Fibroblast of upper back skin (primary cell): ENCODE data around the gene TBC1D4.

ENCODE experiments used
- DNase-seq: peaks from one replicate; pipeline ENCODE4 v3.0.0-alpha.2; 2013

TBC1D4 gene

GRCh38 chr13:75383064-75383715 is 98.8 kb downstream of the TBC1D4 start:
- DNase-seq: no peak

GRCh38 chr13:75378301-75378700 is 103.7 kb downstream of the TBC1D4 start:
- DNase-seq: no peak

- no peak for DNase-seq
Observed at GRCh38 chr13:75376792-75377402, 105.1 kb downstream of the TBC1D4 start.

GRCh38 chr13:75375329-75375728 is 106.6 kb downstream of the TBC1D4 start:
- DNase-seq: no peak

GRCh38 chr13:75373988-75374387 is 108.0 kb downstream of the TBC1D4 start:
- no peak for DNase-seq

- no peak for DNase-seq
Observed at GRCh38 chr13:75372923-75373841, 108.8 kb downstream of the TBC1D4 start.

GRCh38 chr13:75372517-75372916 is 109.5 kb downstream of the TBC1D4 start:
- peak; percentile 56 for DNase-seq

GRCh38 chr13:75371203-75371602 is 110.8 kb downstream of the TBC1D4 start:
- DNase-seq: no peak

- no peak for DNase-seq
Observed at GRCh38 chr13:75370774-75371173, 111.2 kb downstream of the TBC1D4 start.

- no peak for DNase-seq
Observed at GRCh38 chr13:75369981-75370380, 112.0 kb downstream of the TBC1D4 start.

GRCh38 chr13:75368167-75368566 is 113.8 kb downstream of the TBC1D4 start:
- peak; percentile 90 for DNase-seq

- no peak for DNase-seq
Observed at GRCh38 chr13:75366380-75367280, 115.3 kb downstream of the TBC1D4 start.

GRCh38 chr13:75365724-75366173 is 116.2 kb downstream of the TBC1D4 start:
- peak; percentile 87 for DNase-seq

- no peak for DNase-seq
Observed at GRCh38 chr13:75364131-75364713, 117.7 kb downstream of the TBC1D4 start.

- DNase-seq: no peak
Observed at GRCh38 chr13:75363371-75363770, 118.6 kb downstream of the TBC1D4 start.

GRCh38 chr13:75362026-75362425 is 119.9 kb downstream of the TBC1D4 start:
- DNase-seq: no peak

GRCh38 chr13:75360170-75360569 is 121.8 kb downstream of the TBC1D4 start:
- no peak for DNase-seq

- DNase-seq: peak; percentile 96
Observed at GRCh38 chr13:75359266-75359665, 122.7 kb downstream of the TBC1D4 start.

GRCh38 chr13:75357576-75358289 is 124.2 kb downstream of the TBC1D4 start:
- DNase-seq: peak; percentile 81

GRCh38 chr13:75356421-75356820 is 125.5 kb downstream of the TBC1D4 start:
- peak; percentile 49 for DNase-seq

GRCh38 chr13:75355609-75356008 is 126.4 kb downstream of the TBC1D4 start:
- no peak for DNase-seq
